Activated CD4-positive, CD25-positive, alpha-beta regulatory T cell (primary cell): ENCODE measurements around the gene PERM1.
"Not testable (repeated sequence)": the region's sequence is repeated elsewhere in the genome, so short reads cannot be mapped to it uniquely, and the experiment has no call there.

Experiments used
- DNase-seq, 4 experiments: peaks; one replicate each; lab custom pipeline; 2025; lab: John Stamatoyannopoulos, UW

Gene PERM1

GRCh38 chr1:981955-982558 lies at the start of gene PERM1:
Gene PERM1 (minus strand): TSS chr1:982093. CDS start chr1:981029, 1,064 bp downstream.
- DNase-seq = no peak

- DNase-seq = not testable (repeated sequence)
These were observed 49.2 kb upstream of the PERM1 start for GRCh38 chr1:1030867-1031658.

- no peak for DNase-seq
These were observed 45.9 kb upstream of the PERM1 start for GRCh38 chr1:1027791-1028190.

GRCh38 chr1:1026599-1027413 lies 44.9 kb upstream of the PERM1 start:
- no peak for DNase-seq

GRCh38 chr1:1025730-1026129 lies 43.8 kb upstream of the PERM1 start:
- DNase-seq = no peak

GRCh38 chr1:1024771-1025699 lies 43.1 kb upstream of the PERM1 start:
- DNase-seq = no peak

GRCh38 chr1:1024149-1024770 lies 42.4 kb upstream of the PERM1 start:
- DNase-seq = no peak

GRCh38 chr1:1023700-1024099 lies 41.8 kb upstream of the PERM1 start:
- no peak for DNase-seq

GRCh38 chr1:1022302-1023009 lies 40.6 kb upstream of the PERM1 start:
- no peak for DNase-seq

- no peak for DNase-seq
These were observed 40.0 kb upstream of the PERM1 start for GRCh38 chr1:1021920-1022259.

- DNase-seq = no peak
These were observed 39.4 kb upstream of the PERM1 start for GRCh38 chr1:1021010-1021919.

GRCh38 chr1:1020415-1021009 lies 38.6 kb upstream of the PERM1 start:
- DNase-seq = no peak

GRCh38 chr1:1020000-1020404 lies 38.1 kb upstream of the PERM1 start, which contains the start of gene AGRN:
Gene AGRN (plus strand): TSS chr1:1020120. CDS start chr1:1020173, 53 bp downstream.
- no peak for DNase-seq

GRCh38 chr1:1019122-1019999 lies 37.5 kb upstream of the PERM1 start:
- peak; percentile 64 to 76 (median 68) for DNase-seq

GRCh38 chr1:1018321-1018685 lies 36.4 kb upstream of the PERM1 start:
- DNase-seq = not testable (repeated sequence)

- not testable (repeated sequence) for DNase-seq
These were observed 35.8 kb upstream of the PERM1 start for GRCh38 chr1:1017397-1018320.
